GM23248 (cell line): Measurements from ENCODE around the gene OSBPL5. TPM values are rescaled to one million over a fixed set of nuclear protein-coding genes. Genes with fewer than 3 reads are reported as not detected.

Source experiments
- DNase-seq: peaks from one replicate; pipeline ENCODE4 v3.0.0-alpha.2; 2015
- H2AFZ ChIP-seq: fragments of 200-600 bp; sonication (generic); 2 replicates; pipeline ENCODE4 v1.6.1; 2016; ENCODE audit warnings: antibody characterized with exemption
- H3F3A ChIP-seq: fragments of 200-600 bp; sonication (generic); 2 replicates; pipeline ENCODE4 v1.6.1; 2016; ENCODE audit warnings: mild to moderate bottlenecking, antibody characterized with exemption, mixed run types; ENCODE audit not compliant: insufficient read depth
- H3K27ac ChIP-seq: fragments of 200-600 bp; sonication (generic); 2 replicates; pipeline ENCODE4 v1.5.1; 2016; ENCODE audit warnings: mild to moderate bottlenecking
- H3K27me3 ChIP-seq: fragments of 200-600 bp; sonication (generic); replicated peaks from 2 replicates; pipeline ENCODE4 v1.6.1; 2016; ENCODE audit warnings: mild to moderate bottlenecking; ENCODE audit not compliant: insufficient read depth
- H3K36me3 ChIP-seq: fragments of 200-600 bp; sonication (generic); 2 replicates; pipeline ENCODE4 v1.6.1; 2016; ENCODE audit warnings: low read depth, mild to moderate bottlenecking
- H3K4me1 ChIP-seq: fragments of 200-600 bp; sonication (generic); 2 replicates; pipeline ENCODE4 v1.6.1; 2016; ENCODE audit warnings: mild to moderate bottlenecking; ENCODE audit not compliant: insufficient read depth
- H3K4me2 ChIP-seq: fragments of 200-600 bp; sonication (generic); one replicate; pipeline ENCODE4 v1.6.1; 2016; ENCODE audit warnings: mild to moderate bottlenecking; ENCODE audit not compliant: unreplicated experiment
- H3K4me3 ChIP-seq: fragments of 200-600 bp; sonication (generic); 2 replicates; pipeline ENCODE4 v1.5.1; 2016; ENCODE audit warnings: mild to moderate bottlenecking
- H3K79me2 ChIP-seq: fragments of 200-600 bp; sonication (generic); 2 replicates; pipeline ENCODE4 v1.6.1; 2016; ENCODE audit warnings: mild to moderate bottlenecking; ENCODE audit not compliant: insufficient read depth
- H3K9ac ChIP-seq: fragments of 200-600 bp; sonication (generic); 2 replicates; pipeline ENCODE4 v1.6.1; 2016; ENCODE audit warnings: mild to moderate bottlenecking
- H3K9me2 ChIP-seq: fragments of 200-600 bp; sonication (generic); 2 replicates; pipeline ENCODE4 v1.6.1; 2016; ENCODE audit warnings: mixed run types, mild to moderate bottlenecking, moderate library complexity; ENCODE audit not compliant: insufficient read depth
- H3K9me3 ChIP-seq: fragments of 200-600 bp; sonication (generic); one replicate; pipeline ENCODE4 v1.6.1; 2017; ENCODE audit warnings: low read depth
- H4K20me1 ChIP-seq: fragments of 200-600 bp; sonication (generic); 2 replicates; pipeline ENCODE4 v1.6.0; 2016; ENCODE audit not compliant: insufficient read depth
- EZH2 ChIP-seq: fragments of 200-600 bp; sonication (generic); IDR thresholded peaks from 2 replicates; pipeline ENCODE4 v1.6.1; 2018; ENCODE audit warnings: antibody characterized with exemption, mild to moderate bottlenecking; ENCODE audit not compliant: insufficient read depth, poor library complexity, severe bottlenecking
- EZH2phosphoT487 ChIP-seq: fragments of 200-600 bp; sonication (generic); IDR thresholded peaks from 2 replicates; pipeline ENCODE4 v1.6.1; 2018; ENCODE audit warnings: antibody characterized with exemption, moderate library complexity, mild to moderate bottlenecking, low read depth; ENCODE audit not compliant: insufficient read depth
- WGBS, 2 experiments: methylation state at CpG; one replicate each; pipeline ENCODE4 v1.1.6; 2015 to 2017; ENCODE audit warnings: low lambda C conversion rate in 2 of 2, low coverage in 1 of 2; ENCODE audit errors: missing lambda C conversion rate in 2 of 2; 5-methylcytosine and 5-hydroxymethylcytosine counted together
- in situ Hi-C: fragments of 300-500 bp; cut with MboI; formaldehyde crosslinking; loops from 2 replicates; pipeline ENCODE4 v1.15.0; 2020
- polyA plus RNA-seq: library from polyadenylated mRNA; unstranded; fragments of >200 nt; fragmentation: Nextera tagmentation; extraction: Ambion mirVana; gene quantifications from 2 replicates; pipeline ENCODE4 v1.2.1, GENCODE V29; 2016
- total RNA-seq: library from RNA; depleted of rRNA; stranded (reverse); fragments of >200 nt; shearing (Covaris generic); gene quantifications from 2 replicates; pipeline ENCODE4 v1.2.3, GENCODE V29; 2014

OSBPL5 gene
- total and polyA plus RNA-seq, 2 experiments from 2014 or later, result 27.9 to 57.6 TPM

- no peaks in the 10 kb centered on the region for H3K79me2 ChIP-seq
- peaks cover 15% of the 10 kb centered on the region for H3F3A ChIP-seq
- H2AFZ ChIP-seq, result no peak overlapping the region
- H3K27me3 ChIP-seq, result no peaks in the 10 kb centered on the region
- no peaks in the 10 kb centered on the region for H3K36me3 ChIP-seq
- H3K27ac ChIP-seq, result peak overlapping the region; percentile 78; the same call in 1 of the 2 replicates
- no peaks in the 10 kb centered on the region for H3K9me2 ChIP-seq
- in situ Hi-C loops, result no loop called here
- H3K4me1 ChIP-seq, result peaks cover 15% of the 10 kb centered on the region
- no peaks in the 10 kb centered on the region for H3K9me3 ChIP-seq
- TF ChIP-seq EZH2phosphoT487, result no peak
- no peak for TF ChIP-seq EZH2
- no peaks in the 10 kb centered on the region for H4K20me1 ChIP-seq
- DNase-seq, result peak; percentile 45
- 45 to 48% methylated on average over 19 of the region's 19 CpGs for WGBS, 2 experiments
- no peak overlapping the region for H3K4me2 ChIP-seq
- H3K9ac ChIP-seq, result 0 out of 2 replicates have a peak overlapping the region, but pooled peaks have one; percentile 46
- H3K4me3 ChIP-seq, result no peak overlapping the region
These were observed 41.8 kb downstream of the OSBPL5 start for GRCh38 chr11:3123305-3123704.

- Histone ChIP-seq H3K9ac (no peak overlapping the region), H3K36me3 (no peaks in the 10 kb centered on the region; the same call in 1 of the 2 replicates), H3K27ac (no peak overlapping the region), H3K4me1 (peaks cover 15% of the 10 kb centered on the region), H3K4me2 (no peak overlapping the region), H3K27me3 (no peaks in the 10 kb centered on the region), H3F3A (peaks cover 15% of the 10 kb centered on the region), H2AFZ (no peak overlapping the region), H3K9me2 (no peaks in the 10 kb centered on the region), H3K9me3 (no peaks in the 10 kb centered on the region), H3K4me3 (no peak overlapping the region), H4K20me1 (no peaks in the 10 kb centered on the region), H3K79me2 (no peaks in the 10 kb centered on the region)
- 80 to 82% methylated on average over 11 to 13 of the region's 13 CpGs for WGBS, 2 experiments
- in situ Hi-C loops, result no loop called here
- no peak for TF ChIP-seq EZH2
- TF ChIP-seq EZH2phosphoT487, result no peak
- DNase-seq, result no peak
These were observed 42.3 kb downstream of the OSBPL5 start for GRCh38 chr11:3122775-3123201.

- Histone ChIP-seq H3K79me2 (no peaks in the 10 kb centered on the region), H3K27ac (no peak overlapping the region), H3K9me3 (no peaks in the 10 kb centered on the region), H3F3A (peaks cover 15% of the 10 kb centered on the region), H3K4me2 (no peak overlapping the region), H4K20me1 (no peaks in the 10 kb centered on the region), H3K4me3 (no peak overlapping the region), H3K27me3 (no peaks in the 10 kb centered on the region), H2AFZ (no peak overlapping the region), H3K4me1 (peaks cover 15% of the 10 kb centered on the region), H3K9ac (no peak overlapping the region), H3K9me2 (no peaks in the 10 kb centered on the region), H3K36me3 (peaks cover under 1% of the 10 kb centered on the region; the same call in 1 of the 2 replicates)
- no peak for DNase-seq
- in situ Hi-C loops, result no loop called here
- no peak for TF ChIP-seq EZH2phosphoT487
- TF ChIP-seq EZH2, result no peak
- 90% methylated on average over 31 to 34 of the region's 34 CpGs for WGBS, 2 experiments
These were observed 43.0 kb downstream of the OSBPL5 start for GRCh38 chr11:3121931-3122774.

GRCh38 chr11:3121416-3121815 is 43.7 kb downstream of the OSBPL5 start:
- Histone ChIP-seq H3K9ac (no peak overlapping the region), H3K79me2 (no peaks in the 10 kb centered on the region), H3K9me3 (no peaks in the 10 kb centered on the region), H3K27me3 (no peaks in the 10 kb centered on the region), H3K4me1 (peaks cover 15% of the 10 kb centered on the region), H3K27ac (no peak overlapping the region), H2AFZ (no peak overlapping the region), H3K9me2 (no peaks in the 10 kb centered on the region), H3F3A (peaks cover 15% of the 10 kb centered on the region), H4K20me1 (no peaks in the 10 kb centered on the region), H3K4me2 (no peak overlapping the region), H3K36me3 (peaks cover 4% of the 10 kb centered on the region; the same call in 1 of the 2 replicates), H3K4me3 (no peak overlapping the region)
- TF ChIP-seq EZH2phosphoT487, result no peak
- no peak for TF ChIP-seq EZH2
- WGBS, 2 experiments, result 95 to 98% methylated on average over 10 of the region's 10 CpGs
- no peak for DNase-seq
- in situ Hi-C loops, result no loop called here
